ENCODE measurements around the gene ZBTB16.

ZBTB16 gene

DNA sequence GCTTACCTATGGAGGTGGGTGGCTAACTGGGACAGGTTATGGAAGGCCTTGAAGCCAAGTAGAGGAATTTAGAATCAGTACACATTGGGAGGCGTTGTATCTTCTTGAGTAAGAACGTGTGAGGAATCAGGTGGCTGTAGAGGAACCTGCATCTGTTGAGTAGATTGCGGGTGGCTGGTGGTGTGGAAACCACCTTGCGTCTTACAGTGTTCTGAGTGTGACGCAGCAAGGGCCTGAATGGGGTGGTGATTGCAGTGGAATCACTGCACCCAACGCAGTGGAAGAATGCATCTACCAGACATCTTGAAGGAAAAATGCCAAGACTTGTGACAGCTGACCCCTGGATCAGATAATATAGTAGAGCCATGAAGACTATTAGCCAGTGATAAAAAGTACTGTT is 125.9 kb downstream of the ZBTB16 start:
- peak in 1 of 2 donors; percentile 24 for DNase-seq (ENCODE audit: low read depth in 2 of 2)

DNA sequence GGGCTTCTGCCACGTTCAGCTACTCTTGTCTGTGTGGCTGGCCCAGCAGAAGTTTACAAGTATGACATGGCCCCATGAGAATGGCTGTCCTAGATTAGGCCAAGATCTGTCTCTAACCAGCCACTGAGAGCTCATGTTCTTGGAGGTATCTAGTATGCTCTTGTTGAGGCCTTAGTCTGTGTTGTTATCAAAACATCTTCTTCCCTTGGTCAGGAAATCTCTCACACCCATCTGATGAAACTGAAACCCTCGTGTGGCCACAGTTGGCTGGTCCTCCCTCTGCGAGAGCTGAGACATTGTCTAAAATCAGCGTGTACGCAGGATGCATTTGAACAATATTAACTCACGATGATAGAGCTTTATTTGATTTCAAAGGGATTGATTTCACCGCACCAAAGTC is 127.7 kb downstream of the ZBTB16 start:
- DNase-seq (ENCODE audit: low read depth in 2 of 2), result no peak

DNA sequence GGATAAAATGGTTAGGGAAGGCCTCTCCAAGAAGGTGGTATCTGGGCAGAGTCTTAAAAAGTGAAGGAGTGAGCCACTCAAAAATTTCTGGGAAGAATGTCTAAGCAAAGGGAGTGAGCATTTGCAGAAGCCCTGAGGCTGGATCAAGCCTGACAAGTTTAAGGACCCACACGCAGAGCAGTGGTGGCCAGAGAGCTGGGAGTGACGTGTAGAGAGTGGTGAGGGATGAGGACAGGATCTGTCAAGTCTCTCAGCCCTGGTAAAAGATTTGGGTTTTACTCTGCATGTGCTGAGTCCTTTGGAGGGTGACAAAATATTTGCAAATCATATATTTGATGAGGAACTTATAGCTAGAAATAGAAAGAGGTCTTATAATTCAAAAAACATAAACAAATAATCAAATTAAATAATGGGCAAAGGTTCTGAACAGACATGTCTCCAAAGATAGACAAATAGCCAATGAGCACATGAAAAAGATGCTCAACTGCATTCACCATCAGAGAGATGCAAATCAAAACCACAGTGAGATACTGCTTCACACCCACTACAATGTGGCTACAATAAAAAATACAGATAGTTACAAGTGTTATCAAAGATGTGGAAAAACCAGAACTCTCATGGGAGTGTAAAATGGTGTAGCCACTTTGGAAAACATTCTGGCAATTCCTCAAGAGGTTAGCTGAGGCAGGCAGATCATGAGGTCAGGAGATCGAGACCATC is 129.5 kb downstream of the ZBTB16 start:
- no peak for DNase-seq (ENCODE audit: low read depth in 2 of 2)

DNA sequence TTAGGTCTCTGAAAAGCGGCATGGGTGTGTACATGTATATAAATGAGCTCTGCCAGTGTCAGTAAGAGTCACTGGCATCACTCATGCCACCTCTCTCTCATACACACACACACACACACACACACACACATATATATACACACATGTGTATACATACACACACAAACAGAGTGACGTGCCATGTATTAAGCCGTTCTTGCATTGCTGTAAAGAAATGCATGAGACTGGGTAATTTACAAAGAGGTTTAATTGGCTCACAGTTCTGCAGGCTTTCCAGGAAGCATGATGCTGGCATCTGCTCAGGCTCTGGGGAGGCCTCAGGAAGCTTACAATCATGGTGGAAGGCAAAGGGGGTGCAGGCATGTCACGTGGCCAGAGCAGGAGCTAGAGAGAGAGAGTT is 131.1 kb downstream of the ZBTB16 start:
- DNase-seq (ENCODE audit: low read depth in 2 of 2), result no peak

DNA sequence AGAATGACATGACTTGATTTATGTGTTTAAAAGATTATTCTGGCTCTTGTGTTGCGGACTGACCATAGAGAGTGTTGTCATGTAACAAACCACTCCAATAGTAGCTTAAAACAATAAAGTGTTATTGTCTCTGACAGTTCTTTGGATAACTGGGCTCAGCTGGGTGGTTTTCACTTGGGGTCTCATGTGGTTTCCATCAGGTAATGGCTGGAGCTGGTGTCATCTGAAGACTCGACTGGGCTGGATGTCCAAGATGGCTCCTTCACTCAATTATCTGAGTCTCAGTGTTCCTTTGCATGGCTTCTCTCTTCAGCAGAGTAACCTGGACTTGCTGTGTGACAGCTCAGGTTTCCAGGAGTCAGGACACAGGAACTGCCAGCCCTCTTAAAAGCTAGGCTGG is 132.4 kb downstream of the ZBTB16 start:
- no peak for DNase-seq (ENCODE audit: low read depth in 2 of 2)

DNA sequence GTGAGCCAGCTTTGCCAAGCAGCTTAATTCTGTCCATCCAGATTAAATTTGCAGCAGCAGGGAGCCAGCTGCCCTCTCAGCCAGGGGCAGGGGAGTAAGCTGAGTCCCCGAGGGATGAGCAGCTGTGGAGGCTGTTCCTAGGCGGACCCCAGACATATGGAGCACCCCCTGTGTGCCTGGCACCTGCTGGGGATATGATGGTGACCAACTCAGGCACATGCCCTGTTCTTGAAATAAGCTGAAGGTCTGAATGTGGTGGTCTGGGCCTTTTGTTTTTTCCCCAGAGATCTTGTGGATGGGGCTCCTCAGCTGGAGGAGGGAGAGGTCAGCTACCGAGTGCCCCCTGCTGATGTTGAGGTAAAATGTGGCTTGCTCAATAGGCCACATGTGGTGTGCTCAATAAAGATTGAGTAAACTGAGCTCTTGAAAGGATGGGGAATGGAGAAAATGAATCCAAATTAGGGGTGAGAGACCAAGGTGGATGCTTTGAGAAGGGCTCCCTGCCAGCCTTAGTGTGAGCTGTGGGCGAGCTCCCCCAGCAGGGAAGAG is 133.4 kb downstream of the ZBTB16 start:
- DNase-seq (ENCODE audit: low read depth in 2 of 2), result no peak

DNA sequence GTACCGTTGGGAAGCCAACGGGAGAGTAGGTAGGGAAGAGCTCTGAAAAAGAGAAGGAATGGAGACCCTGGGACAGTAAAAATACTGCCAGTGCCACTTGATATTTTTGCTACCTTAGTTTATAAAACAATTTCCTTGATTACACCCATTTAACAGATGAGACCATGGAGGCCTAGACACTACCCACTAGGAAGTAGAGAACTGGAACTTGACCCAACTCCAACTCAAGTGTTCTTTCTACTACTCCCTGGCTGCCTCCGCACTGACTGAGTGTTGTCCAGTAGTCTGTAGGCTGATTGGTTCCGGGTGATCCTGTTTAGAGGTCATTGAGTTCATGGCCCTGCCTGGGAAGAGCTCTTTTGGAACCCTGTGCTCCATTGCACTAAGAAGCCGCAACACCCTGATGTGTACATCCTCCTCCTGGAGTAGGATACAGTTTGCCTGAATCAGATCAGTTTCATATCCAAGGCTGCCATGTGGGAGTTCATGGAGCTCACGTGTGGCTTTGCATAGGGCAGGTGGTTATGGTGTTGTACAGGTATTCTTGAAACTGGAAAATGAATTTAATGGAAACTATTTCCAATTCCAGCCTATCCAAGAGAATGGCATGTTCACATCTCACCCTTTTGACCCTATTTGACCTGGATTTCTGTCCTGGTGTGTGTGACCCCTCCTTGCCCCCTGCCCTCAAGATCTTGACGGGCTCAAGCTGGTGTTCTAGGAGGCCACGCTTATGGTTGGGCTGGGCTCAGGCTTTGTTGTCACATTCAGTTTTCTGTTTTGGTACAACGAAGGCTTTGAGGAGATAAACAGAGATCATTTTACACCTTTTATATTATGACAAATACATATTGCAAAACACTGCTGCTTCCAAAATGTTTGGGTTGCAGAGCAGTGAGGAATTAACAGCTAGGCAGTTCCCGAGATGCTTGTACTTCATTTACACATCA is 134.5 kb downstream of the ZBTB16 start:
- no peak for DNase-seq (ENCODE audit: low read depth in 2 of 2)

DNA sequence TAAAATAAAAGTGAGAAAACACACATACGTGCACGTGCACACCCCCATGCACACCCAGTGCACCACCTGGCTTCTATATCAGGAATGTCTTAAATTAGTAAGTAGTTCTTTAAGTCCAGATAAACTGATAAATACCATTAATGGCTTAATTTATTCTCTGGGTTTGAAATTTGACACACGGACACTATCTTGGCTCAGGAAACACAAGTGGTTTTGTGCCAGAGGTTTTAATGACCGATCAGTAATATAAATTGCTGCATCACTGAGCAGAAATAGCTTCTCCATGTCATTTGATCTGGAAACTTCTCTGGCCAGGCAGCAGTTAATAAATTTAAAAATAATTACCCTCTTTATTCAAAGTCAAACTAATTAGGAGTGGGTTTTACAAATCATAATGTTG is 135.2 kb downstream of the ZBTB16 start:
- DNase-seq (ENCODE audit: low read depth in 2 of 2), result no peak

DNA sequence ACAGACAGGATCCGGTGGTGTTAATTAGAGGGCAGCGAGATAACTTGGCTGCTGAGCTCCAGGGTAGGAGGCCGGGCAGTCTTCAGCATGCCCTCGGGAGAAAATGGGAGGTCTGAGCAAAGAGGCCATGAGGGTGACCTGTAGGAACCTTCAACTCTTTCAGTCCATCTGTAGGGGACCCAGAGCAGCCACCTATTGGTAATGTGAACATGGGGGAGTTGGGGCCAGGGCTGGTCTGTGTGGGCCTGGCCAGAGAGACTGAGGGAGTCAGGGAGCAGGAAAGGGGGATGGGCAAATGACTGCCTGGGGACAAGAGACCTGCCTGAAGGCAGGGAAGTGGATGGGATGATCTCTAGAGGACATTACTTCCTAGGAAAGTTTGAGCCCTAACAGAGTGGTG is 135.6 kb downstream of the ZBTB16 start:
- no peak for DNase-seq (ENCODE audit: low read depth in 2 of 2)

DNA sequence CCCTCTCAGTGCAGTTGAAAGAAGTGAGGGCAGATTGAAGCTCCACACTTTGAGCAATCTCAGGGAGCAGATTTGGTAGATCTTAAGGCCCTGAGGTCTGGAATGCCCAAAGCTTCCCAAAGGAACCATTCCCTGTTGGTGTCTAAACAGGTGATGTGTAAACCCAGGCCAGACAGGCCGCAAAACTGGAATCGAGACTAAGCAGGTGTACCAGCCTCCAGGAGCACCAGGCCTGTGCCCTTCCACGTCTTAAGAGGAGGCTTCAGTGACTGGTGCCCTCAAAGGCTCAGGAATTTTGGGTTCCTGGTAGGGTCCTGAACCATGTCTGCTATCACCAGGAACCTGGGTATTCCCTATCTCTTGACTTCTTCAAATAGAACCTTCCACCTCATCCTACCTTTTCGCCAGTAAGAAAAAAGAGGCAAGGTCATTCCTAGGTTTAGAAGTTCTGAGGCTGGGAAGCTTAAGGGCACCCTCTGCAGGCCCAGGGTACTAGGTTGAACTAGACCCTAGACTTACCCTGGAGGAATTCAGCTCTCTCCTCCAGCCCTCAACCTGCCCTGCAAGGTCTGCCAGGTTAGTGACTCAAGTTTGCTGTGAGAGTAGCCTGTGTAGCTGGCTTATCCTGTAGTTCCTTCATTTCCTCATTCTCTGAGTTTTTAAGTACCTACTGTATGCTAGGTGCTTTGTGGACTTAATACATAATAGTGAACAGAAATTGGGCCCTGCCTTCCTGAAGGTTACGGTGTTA is 136.6 kb downstream of the ZBTB16 start:
- no peak for DNase-seq (ENCODE audit: low read depth in 2 of 2)

DNA sequence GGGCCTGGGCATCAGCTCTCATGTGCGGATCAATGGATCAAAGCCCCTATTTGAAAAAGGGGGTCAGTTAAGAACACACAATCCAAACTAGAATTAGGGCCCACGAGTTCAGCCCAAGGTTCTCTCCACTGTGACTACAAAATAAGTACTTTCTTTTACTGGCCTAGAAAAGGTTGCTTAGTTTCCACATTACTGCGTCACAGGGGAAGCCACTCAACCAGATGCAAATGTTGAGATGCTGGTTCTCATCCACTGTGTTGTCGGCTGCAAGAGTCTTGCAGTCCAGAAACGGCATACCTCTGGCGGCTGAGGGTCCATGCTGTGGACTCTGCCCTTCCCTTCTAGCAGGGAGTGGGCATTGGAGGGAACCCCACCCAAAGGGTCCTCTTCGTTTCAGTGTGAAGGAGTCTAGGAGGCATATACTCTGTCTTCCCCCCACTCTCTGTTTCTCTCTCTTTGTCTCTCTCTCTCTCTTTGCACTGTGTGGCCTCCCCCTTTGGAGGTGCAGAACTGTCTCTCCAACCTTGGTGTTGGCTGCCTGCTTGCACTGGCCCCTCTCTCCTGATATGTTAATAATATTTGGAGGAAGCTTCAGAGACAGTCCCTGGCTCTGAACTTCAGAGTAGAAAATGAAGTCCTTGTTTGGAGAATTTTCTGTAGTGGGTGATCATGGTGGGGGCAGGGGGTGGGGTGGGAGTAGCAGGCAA is 137.6 kb downstream of the ZBTB16 start:
- DNase-seq (ENCODE audit: low read depth in 2 of 2), result no peak

DNA sequence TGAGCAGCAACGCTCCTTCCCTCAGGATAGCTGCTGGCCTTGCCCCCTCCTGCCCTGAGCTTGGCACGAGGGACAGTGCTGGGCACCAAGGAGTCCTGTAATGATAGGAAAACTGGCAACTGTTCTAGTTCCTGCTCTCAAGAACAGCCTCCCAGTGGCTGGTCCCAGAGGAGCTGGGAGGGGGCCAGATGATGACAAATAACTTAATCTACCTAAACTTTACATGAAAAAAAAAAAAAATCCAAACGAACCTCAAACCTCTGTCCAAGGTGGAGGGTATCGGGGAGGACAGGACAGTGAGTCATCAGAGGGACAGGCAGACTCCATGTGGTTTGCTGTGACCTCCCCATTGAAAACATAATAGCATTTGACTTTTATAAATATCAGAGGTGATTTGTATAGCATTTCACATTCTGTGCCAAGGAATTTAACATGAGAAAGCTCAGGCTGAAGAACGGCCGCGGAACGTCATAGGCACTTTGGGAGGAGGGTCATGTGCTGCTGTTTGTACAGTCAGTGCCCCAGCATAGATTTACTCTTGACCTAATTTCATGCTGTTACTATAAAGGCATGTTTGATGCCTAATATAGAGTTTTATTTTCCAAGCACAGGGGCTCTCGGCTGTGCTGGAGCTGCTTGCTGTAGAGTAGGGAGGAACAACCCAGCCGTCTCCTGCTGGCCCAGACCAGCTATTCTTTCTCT is 138.4 kb downstream of the ZBTB16 start:
- no peak for DNase-seq (ENCODE audit: low read depth in 2 of 2)

DNA sequence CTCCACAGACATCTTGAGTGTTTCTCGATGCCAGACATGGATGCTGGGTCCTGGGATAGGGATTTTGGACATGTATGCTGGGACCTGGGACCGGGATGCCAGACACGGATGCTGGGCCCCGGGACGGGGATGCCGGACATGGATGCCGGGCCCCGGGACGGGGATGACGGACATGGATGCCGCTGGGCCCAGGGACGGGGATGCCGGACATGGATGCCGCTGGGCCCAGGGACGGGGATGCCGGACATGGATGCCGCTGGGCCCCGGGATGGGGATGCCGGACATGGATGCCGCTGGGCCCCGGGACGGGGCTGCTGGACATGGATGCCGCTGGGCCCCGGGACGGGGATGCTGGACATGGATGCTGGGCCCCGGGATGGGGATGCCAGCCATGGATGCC is 139.5 kb downstream of the ZBTB16 start:
- no peak for DNase-seq (ENCODE audit: low read depth in 2 of 2)

DNA sequence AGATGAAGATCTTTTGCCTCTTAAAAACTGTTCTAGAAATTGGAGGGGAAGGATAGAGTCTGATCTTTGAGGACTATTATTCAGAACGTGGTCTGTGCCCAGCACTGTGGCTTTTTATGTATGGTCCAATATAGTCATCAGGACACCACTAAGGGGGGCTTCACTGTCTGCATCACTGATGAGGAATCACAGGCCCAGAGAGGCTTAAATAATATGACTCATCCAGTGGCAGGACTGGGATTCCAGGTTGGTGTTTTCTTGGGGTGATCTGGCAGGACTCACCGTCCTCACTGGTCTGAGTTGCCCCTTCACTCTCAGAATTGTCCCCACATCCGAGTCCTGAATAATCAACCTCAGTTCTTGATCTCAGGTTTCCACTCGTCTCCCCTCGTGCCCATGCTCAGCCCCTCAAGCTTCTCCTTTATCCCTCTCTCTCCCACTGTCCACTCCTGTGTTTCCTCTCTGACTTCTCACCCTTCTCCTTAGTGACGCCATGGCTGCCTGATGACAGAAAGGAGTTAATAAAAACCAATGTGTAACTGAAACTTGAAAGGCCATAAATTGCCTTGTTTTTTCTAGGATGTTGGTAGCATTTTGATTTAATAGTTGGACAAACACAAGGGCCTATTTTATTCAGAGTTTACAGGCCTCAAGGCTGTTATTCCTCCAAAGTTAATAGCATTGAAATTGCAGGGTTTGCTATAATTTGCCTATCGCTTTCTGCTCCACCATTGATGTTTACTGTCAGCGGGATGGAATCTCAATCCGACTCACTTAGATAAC is 141.0 kb downstream of the ZBTB16 start:
- no peak for DNase-seq (ENCODE audit: low read depth in 2 of 2)

DNA sequence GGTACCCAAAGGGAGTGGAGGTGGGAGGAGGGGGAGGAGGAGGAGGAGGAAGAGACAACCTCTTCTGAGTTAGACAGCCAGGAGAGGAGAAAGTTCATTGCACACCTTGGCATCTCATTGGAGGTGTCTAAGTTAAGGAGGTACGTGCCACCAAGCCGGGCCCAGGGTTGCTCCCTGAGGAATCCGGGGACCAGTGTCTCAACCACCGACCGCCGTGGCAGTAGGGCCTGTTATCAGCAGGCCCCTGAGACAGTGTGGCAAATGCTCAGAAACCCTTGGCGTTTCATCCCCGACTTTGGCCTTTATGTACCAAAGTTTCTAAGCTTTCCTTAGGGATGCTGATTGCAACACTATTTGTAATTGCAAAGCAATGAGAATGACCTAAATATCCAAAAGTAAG is 141.7 kb downstream of the ZBTB16 start:
- no peak for DNase-seq (ENCODE audit: low read depth in 2 of 2)

DNA sequence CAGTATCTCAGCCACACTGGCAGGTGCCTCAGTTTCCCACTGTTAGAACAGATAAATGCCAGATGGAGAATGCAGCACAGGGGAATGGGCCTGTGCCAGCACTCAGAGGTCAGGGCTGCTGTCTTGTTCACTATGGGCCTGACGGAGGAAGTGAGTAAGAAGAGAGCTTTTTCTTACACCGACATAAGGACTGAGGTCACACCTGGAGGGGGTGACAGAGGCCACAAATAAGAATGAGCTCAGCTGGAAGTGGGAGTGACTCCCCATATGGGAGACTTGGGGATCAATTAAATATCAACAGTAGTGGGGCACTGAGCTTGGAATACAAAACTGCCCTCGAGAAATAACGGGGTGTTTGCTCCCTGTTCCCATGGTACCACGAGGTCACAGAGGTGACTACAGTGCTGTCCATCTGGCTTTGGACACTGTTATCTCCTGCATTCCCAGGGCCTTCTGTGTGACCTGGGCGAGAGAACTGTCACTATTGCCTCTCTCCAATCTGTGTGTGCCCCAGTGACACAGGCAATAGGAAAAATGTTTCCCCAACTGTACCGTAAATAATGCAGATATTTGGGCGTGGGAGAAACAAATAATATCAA is 142.6 kb downstream of the ZBTB16 start:
- DNase-seq (ENCODE audit: low read depth in 2 of 2), result no peak

DNA sequence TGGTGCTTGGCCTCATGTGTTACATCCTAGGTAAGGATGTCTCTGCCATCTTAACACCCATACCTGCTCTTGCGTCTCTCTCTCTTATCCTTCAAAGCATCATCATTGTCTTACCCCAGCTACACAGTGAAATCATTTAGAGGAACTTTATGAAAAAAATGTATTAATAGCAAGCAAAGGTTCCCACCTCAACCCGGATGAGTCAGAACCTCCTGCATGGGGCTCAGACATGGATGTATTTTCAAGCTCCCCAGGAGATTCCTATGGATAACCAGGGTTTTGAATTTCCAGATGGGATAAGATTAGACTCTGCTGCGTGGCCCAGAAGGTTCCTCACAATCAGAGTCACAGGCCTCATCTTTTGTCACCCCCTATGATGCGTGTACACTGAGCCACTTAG is 147.6 kb downstream of the ZBTB16 start:
- DNase-seq (ENCODE audit: low read depth in 2 of 2), result no peak

DNA sequence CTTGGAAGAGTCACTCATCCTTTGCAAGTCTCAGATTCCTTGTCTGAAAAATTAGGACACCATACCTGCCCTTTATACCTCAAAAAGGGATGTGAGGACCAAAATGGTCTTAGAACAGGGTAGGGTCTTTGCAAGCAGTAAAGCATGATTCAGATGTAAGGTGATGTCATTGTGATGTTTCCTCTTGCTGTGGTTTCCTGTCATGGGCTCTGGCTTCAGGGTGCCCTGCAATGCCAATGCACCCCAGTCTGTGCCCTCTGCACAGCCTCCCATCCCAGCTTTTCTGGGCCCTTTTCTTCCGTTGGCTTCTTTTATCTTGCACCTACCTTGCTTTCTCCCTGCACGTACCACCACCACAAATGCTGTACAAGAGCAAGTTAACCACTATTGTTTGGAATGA is 148.9 kb downstream of the ZBTB16 start:
- peak in 1 of 2 donors; percentile 12 for DNase-seq (ENCODE audit: low read depth in 2 of 2)

DNA sequence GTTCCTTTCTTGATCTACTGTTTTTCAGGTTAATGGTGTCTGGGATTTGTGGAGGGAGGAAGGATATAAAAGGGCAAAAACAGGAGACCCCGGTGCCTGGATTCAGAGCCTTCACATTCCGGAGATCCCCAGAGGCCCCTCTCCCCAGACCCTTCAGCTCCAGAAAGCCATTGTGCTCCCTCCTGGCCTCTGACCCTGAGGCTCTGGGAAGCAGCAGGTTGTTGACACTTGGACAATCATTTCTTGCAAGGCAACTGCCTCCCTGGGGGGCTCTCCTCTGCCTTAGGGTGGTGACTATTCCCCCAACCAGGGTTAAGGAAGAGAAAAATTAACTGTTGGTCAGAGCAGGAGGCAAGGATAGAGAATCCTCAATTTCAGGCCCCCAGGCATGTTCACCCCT is 149.8 kb downstream of the ZBTB16 start:
- no peak for DNase-seq (ENCODE audit: low read depth in 2 of 2)

DNA sequence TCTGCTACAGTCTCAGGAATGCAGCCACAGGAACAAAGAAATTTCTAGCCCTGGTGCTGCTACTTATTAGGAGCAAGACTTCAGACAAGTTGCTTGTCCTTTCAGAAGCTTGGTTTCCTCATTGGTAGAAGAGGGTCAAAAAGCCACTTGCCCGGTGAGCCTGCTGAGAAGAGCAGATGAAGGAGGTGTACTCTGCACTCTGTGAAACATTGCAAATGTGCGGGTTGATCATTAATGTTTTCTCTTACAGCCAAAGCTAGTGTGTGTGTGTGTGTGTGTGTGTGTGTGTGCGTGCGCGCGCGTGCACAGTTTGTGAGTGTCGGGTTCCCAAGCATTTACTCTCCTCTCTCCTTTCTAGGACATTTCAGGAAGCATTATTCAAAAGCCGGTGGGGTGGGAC is 150.4 kb downstream of the ZBTB16 start:
- no peak for DNase-seq (ENCODE audit: low read depth in 2 of 2)

Measured in stimulated activated CD8-positive, alpha-beta memory T cell treated with anti-CD3 and anti-CD28 coated beads, Interleukin-2, amount 100 ng/mL, for 1 hour (primary cell).